Upper lobe of left lung (tissue), 4 donors: ENCODE measurements around the gene SULT1C4.

Source experiments
- POLR2A ChIP-seq, 4 donors: fragments of 450-650 bp; IDR thresholded peaks; one replicate each; pipeline ENCODE4 v1.5.1; 2016 to 2017; ENCODE audit warnings: antibody characterized with exemption in 4 of 4, mild to moderate bottlenecking in 2 of 4
- TF ChIP-seq, protein P1 (sequence below), 6 experiments: fragments of 450-650 bp in 4 of 6; fragments of 200-600 bp in 2 of 6; sonication (generic) in 2 of 6; IDR thresholded peaks; one replicate each; pipeline ENCODE4 v1.5.1; 2016 to 2019; ENCODE audit warnings: antibody characterized with exemption in 6 of 6

DNA sequence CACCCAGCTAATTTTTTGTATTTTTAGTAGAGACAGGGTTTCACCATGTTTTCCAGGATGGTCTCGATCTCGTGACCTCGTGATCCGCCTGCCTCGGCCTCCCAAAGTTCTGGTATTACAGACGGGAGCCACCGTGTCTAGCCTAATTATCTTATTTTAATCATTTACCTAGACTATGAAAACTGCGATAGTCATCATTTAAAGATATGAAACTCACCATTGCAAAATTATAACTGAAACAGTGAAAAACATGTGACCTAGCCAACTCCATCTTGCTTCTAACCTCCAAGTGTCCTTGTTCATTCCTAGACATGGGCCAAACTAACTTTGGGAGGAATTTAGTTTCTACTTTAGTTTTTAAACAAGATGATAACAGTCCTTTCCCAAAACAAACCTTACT, 17.4 kb downstream of the SULT1C4 start:
- TF ChIP-seq POLR2A (IDR thresholded peaks at IDR 0.05), result no peak
- TF ChIP-seq, protein P1, sequence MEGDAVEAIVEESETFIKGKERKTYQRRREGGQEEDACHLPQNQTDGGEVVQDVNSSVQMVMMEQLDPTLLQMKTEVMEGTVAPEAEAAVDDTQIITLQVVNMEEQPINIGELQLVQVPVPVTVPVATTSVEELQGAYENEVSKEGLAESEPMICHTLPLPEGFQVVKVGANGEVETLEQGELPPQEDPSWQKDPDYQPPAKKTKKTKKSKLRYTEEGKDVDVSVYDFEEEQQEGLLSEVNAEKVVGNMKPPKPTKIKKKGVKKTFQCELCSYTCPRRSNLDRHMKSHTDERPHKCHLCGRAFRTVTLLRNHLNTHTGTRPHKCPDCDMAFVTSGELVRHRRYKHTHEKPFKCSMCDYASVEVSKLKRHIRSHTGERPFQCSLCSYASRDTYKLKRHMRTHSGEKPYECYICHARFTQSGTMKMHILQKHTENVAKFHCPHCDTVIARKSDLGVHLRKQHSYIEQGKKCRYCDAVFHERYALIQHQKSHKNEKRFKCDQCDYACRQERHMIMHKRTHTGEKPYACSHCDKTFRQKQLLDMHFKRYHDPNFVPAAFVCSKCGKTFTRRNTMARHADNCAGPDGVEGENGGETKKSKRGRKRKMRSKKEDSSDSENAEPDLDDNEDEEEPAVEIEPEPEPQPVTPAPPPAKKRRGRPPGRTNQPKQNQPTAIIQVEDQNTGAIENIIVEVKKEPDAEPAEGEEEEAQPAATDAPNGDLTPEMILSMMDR (IDR thresholded peaks at IDR 0.05), result no peak
